Activated CD4-positive, alpha-beta T cell treated with anti-CD3 and anti-CD28 coated beads, Interleukin-2, amount 50 U/mL, for 48 hours (primary cell): ENCODE measurements around the gene UBE2F.
"Not testable (repeated sequence)": the region's sequence is repeated elsewhere in the genome, so short reads cannot be mapped to it uniquely, and the experiment has no call there.

Source experiments
- DNase-seq, 2 experiments: peaks; one replicate each; pipeline ENCODE4 v3.0.0-alpha.2; 2020

The UBE2F gene

GRCh38 chr2:238022594-238023157 lies 55.9 kb downstream of the UBE2F start:
- no peak for DNase-seq

- DNase-seq: no peak
Observed at GRCh38 chr2:238023608-238024007, 56.8 kb downstream of the UBE2F start.

GRCh38 chr2:238024986-238025385 lies 58.2 kb downstream of the UBE2F start:
- peak; percentile 35 to 54 for DNase-seq

GRCh38 chr2:238025741-238026360 lies 59.0 kb downstream of the UBE2F start:
- no peak for DNase-seq

GRCh38 chr2:238027058-238027457 lies 60.2 kb downstream of the UBE2F start:
- no peak for DNase-seq

- no peak for DNase-seq
Observed at GRCh38 chr2:238027591-238028415, 61.0 kb downstream of the UBE2F start.

- DNase-seq: no peak
Observed at GRCh38 chr2:238029853-238030252, 63.0 kb downstream of the UBE2F start.

- no peak for DNase-seq
Observed at GRCh38 chr2:238030422-238031155, 63.8 kb downstream of the UBE2F start.

- no peak for DNase-seq
Observed at GRCh38 chr2:238031751-238032150, 64.9 kb downstream of the UBE2F start.

- no peak for DNase-seq
Observed at GRCh38 chr2:238032755-238033337, 66.0 kb downstream of the UBE2F start.

GRCh38 chr2:238033991-238034390 lies 67.2 kb downstream of the UBE2F start:
- not testable (repeated sequence) for DNase-seq

GRCh38 chr2:238038203-238038602 lies 71.4 kb downstream of the UBE2F start:
- DNase-seq: no peak

GRCh38 chr2:238039151-238039550 lies 72.3 kb downstream of the UBE2F start:
- DNase-seq: no peak

GRCh38 chr2:238039985-238040384 lies 73.2 kb downstream of the UBE2F start:
- DNase-seq: no peak

GRCh38 chr2:238040918-238041317 lies 74.1 kb downstream of the UBE2F start:
- DNase-seq: no peak

- DNase-seq: no peak
Observed at GRCh38 chr2:238042090-238042489, 75.3 kb downstream of the UBE2F start.

- no peak for DNase-seq
Observed at GRCh38 chr2:238042849-238043584, 76.2 kb downstream of the UBE2F start.

- no peak for DNase-seq
Observed at GRCh38 chr2:238043851-238044250, 77.0 kb downstream of the UBE2F start.

- no peak for DNase-seq
Observed at GRCh38 chr2:238045575-238045974, 78.8 kb downstream of the UBE2F start.

- no peak for DNase-seq
Observed at GRCh38 chr2:238046725-238047270, 80.0 kb downstream of the UBE2F start.

- DNase-seq: no peak
Observed at GRCh38 chr2:238053191-238053776, 86.5 kb downstream of the UBE2F start.

GRCh38 chr2:238055841-238056240 lies 89.0 kb downstream of the UBE2F start:
- no peak for DNase-seq
